Fibroblast of the conjunctiva (primary cell): ENCODE measurements around the gene ZNF628.

Source experiments
- DNase-seq: peaks from one replicate; pipeline ENCODE4 v3.0.0-alpha.2; 2010; ENCODE audit warnings: low read depth

The ZNF628 gene

DNA sequence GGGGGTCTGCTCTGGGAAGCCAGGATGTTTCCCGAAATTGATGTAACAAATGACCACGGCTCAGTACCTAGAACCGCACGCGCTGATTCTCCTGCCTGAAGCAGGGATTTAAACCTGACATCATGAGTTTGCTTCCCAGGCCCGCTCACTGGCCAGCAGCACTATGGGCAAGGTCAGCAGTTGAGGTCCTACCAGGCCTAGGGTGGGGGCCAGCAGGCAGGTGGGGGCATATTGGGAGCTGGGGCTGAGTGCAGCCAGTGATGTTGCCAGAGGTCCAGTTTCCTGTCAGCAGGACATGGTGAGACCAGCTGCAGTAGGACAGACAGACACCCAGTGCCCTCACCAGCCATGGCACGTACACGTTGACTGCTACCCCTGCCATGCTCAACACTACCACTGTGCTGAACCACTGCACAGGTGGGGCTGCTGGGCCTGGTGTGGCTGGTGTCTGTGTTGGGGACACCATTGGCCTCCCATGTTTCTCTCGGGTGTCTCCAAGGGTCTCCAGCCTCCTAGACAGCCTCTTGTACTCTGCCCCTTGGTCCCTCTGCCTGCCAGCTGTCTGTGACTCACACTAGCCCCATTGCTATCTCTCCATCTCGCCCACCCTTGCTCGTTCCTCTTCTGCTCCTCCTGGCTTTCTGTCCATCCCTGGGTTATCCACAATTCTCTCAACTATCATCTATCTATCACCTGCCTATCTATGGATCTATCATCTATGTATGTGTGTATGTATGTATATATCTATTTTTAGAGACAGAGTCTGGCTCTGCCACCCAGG lies 10.8 kb upstream of the ZNF628 start:
- no peak for DNase-seq

DNA sequence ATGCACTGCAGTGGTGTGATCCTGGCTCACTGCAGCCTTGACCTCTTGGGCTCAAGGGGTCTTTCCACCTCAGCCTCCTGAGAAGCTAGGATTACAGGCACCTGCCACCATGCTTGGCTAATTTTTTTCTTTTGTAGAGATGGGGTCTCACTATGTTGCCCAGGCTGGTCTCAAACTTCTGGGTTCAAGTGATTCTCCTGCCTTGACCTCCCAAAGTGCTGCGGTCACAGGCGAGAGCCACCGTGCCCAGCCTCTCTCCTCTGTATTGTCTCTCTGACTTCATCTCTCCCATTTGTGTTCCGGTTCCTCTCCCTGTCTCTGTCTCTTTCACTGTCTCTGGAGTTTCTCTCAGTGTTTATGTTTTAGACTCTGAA lies 10.2 kb upstream of the ZNF628 start:
- DNase-seq = no peak

DNA sequence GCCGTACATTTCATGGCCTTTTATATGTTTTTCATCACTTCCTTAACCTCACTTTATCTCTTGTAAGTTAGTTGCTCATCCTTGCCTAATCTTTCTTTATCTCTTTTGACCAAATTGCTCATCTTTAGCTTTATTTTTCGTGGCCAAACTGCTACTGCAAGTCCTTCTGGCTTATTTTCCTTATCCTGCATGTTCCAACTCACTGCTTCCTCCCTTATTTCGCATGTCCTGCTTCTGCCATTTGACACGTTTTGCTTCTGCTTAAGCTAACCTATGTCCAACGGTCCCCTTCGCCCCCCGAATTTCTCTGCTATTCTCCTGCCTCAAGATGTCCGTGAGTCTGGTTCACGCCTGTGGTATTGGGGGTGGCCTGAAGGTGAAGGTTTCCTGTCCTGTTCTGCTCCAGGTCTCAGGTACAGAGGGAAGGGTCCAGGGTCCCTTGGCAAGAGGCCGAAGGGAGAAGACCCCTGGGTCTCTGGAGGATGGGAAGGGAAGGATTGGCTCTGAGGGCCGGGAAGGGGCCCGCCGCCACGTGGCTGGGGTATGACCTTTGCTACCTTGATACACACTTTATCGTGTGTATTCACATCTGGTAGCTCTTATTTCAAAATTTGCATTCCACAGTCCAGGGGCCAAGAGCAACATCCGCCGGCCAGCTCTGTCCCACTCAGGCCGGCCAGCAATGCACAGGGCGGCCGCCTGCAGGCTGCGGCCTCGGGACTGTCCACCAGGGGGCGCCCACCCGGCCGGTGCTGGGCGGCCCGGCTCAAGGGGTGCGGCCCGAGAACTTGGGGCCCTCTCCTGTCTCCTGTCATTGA lies 9.0 kb upstream of the ZNF628 start:
- DNase-seq = no peak

DNA sequence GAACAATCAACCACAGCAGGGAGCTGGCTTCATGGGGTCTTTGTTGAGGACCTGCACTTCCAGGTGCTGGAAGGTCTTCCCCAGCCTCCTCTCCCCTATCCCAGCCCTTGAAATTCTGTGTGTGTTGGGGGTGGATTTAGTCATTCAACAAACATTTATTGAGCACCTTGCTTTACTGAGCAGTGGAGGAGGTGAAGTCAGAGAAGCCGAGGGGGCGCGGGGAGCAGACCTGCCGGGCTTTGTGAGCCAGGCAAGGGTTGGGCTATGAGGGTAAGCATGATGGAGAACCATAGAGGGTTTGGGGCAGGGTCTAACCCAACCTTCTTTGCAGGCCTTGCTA lies 8.4 kb upstream of the ZNF628 start:
- DNase-seq = no peak

DNA sequence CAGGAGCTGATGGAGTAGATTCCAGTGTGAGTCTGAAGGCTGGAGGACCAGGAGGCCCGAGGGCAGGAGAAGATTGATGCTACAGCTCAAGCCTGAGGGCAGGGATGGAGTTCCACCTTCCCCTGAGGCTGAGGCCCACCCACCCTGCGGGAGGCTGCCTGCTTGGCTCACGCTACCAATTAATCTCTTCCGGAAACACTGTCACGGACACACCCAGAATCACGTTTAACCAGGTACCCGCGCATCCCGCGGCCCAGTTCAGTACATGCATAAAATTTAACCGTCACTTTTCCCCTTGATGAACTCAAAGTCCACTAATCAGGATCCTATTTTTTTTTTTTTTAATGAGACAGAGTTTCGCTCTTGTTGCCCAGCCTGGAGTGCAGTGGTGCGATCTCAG lies 5.2 kb upstream of the ZNF628 start:
- no peak for DNase-seq

DNA sequence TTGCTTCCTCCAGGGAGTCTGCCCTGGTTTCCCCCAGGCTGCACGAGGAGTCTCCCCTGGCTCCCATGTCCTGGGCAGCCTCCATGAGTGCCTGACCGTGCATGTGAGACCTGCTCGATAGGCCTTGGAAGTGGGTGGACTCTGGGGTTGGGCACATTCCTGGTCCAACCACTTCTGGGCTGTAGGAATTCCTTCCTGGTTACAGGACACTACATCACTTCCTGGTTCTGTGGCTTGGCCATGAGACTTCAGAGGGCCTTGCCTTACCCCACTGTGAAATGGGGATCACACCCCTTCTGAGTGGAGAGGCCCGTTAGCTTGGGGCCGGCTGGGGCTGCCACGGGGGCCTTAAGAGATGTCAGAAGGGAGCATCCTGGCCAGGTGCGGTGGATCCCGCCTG lies 4.0 kb upstream of the ZNF628 start:
- no peak for DNase-seq

DNA sequence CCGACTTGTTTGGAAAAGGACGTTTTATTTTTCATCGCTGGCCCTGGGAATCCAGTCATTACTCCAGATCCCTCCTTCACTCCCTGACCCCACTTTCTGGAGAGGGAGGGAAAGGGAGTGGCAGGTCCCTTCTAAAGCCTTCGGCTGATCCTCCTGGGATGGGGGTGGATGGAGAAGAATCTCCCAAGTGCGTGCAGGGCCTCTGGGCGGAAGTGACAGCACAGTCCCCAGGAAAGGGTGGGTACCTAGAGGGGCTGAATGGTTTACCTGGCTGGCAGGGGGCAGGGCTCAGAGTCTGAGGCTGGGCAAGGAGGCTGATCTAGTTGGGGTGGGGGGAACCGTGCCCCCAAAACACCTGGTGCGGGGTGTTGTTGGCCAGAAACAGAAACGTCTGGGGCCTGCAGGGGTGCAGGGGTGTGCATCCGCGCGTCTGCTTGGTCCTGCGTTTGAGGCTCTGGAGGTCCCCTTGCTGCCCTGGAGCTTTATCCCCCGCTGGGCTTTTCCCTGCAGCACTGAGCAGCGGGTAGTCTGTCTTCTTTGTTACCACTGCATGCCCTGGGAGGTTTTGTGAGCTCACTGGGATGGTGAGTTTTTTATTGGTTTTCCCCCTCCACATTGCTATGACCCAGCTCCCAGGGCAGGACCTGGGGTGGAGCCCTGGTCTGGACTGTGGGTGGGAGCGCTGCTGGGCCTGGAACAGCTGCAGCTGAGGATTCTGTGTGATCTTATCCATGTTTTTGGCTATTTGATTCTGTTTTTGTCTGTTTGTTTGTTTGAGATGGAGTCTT lies 3.0 kb upstream of the ZNF628 start:
- DNase-seq = no peak

DNA sequence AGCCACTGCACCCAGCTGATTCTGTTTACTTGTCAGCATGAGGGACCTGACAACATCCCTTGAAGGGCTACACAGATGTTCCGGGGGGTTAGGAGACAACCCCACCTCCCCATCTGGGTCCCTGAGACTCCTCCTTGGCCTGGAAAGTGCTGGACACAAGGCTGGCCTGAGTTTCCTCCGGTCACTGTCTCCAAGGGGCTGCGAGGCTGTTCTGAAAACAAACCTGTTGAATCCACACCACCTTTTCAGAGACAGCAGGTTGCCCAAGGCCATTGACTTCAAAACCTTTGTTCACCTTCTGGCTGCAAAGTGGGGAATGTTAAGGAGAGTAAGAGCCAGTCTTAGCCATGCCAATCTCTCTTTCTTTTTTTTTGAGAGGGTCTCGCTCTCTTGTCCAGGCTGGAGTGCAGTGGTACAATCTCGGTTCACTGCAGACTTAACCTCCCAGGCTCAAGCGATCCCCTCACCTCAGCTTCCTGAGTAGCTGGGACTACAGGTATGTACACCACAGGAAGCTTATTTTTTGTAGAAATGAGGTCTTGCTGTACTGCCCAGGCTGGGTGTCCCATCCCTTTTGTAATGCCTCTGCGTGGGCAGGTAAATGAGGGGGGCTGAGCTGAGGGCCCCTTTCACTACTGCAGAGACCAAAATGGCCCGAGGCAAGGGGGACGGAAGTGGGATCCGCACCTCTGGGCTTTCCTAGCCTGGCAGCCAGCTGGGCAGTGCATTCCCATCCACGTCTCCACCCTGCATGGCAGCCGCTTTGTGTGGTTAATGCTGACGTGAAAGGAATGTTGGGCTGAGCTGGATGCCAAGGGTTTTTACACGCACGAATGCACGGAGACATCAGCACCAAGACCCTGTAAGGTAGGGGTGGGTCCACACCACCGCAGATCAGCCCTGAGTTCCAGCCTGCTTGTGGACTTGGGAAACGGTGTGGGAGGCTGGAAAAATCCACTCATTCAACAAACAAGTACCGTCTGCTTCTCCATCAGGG lies 1.9 kb upstream of the ZNF628 start:
- no peak for DNase-seq

DNA sequence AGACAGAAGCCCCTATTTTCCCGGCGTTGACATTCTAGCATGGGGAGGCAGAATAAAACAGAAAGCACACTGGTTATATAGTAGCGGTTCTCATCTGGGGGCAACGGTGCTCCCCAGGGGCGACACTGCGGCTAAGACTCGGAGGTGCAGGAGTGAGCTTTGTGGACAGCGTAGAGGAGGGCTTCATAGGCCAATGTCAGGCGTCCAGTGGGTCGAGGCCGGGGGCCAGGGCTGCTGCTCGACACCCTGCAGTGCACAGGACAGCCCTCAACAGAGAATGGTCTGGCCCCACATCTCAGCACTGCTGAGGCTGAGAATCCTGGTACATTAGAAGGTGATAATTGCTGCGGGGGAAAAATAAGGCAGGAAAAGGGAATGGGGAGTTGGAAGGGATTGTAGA lies 1.5 kb downstream of the ZNF628 start:
- no peak for DNase-seq

DNA sequence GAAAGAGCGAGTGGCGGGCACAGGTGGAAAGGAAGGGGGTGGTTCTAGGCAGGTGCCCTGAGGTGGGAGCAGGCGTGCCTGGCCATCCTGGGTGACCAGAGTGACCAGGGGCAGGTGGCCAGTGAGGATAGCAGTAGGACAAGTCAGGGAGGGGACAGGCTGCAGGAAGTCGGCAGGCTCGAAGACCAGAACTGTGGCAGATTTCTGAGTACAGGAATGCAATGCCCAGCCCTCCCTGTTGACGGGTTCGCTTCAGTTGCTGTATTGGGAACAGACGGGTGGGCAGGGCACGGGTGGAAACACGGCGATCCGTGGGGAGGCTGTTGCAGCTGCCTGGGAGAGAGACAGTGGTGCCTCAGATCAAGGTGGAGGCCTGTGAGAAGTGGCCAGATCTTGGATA lies 1.9 kb downstream of the ZNF628 start:
- DNase-seq = no peak

DNA sequence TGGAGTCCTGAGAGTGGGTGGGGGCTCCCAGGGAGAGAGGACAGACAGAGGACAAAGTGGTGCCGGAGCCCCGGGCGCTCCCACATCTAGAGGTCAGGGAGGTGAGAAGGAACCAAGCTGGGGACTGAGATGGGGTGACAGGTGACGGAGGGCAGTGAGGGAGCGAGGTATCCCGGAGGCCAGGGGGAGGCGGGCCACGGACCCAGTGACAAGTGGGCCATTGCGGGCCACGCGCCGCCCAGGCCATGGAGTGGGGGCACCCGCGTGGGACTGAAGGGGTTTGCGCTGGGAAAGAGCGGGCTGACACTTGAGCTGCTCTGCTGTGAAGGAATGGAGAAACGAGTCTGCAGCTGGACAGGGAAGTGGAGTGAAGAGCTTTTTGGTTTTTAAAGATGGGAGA lies 2.6 kb downstream of the ZNF628 start:
- DNase-seq = no peak

DNA sequence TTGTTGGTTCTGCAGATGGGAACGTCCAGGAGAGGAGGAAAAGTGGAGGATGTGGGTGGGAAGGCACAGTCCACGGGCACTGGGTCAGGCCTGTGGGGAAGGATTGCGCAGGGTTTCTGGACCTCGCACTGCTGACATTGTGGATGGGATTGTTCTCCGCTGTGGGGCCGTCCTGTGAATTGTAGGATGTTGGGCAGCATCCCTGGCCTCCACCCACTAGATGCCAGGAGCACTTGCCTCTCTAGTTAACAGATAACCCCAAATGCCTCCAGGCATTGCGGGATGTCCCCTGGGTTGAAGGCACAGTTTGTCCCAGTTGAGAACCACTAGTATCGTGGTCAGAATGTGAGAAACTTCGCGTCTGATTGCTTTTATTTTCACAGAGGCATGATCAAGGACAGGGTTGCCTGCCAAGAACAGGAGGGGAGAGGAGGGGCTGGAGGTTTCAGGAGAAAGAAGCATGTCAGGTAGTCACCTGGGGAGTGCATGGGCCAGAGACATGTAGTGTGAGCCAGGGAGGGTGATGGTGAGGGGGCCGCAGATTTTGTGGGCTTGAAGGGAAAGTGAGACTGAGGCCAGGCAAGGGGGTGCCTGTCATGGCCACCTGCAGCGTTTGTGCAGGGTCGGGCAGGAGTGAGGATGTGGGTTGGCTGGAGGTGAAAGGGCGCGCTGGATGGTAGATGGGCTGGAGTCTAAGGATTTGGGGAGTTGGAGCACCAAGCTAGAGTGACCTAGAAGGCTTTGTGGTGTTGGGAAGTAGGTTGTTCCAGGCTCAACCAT lies 3.2 kb downstream of the ZNF628 start:
- no peak for DNase-seq

DNA sequence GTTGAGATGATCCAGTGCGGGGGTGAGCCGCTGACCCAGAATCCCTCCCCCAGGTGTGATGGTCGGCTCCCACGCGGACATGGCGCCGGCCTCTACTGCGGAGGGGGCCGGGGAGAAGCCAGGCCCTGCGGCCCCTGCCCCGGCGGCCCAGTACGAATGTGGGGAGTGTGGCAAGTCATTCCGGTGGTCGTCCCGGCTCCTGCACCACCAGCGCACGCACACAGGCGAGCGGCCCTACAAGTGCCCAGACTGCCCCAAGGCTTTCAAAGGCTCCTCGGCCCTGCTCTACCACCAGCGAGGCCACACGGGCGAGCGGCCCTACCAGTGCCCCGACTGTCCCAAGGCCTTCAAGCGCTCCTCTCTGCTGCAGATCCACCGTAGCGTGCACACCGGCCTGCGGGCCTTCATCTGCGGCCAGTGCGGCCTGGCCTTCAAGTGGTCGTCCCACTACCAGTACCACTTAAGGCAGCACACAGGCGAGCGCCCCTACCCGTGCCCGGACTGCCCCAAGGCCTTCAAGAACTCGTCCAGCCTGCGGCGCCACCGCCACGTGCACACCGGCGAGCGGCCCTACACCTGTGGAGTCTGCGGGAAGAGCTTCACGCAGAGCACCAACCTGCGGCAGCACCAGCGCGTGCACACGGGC lies 4.9 kb downstream of the ZNF628 start:
- DNase-seq = no peak

DNA sequence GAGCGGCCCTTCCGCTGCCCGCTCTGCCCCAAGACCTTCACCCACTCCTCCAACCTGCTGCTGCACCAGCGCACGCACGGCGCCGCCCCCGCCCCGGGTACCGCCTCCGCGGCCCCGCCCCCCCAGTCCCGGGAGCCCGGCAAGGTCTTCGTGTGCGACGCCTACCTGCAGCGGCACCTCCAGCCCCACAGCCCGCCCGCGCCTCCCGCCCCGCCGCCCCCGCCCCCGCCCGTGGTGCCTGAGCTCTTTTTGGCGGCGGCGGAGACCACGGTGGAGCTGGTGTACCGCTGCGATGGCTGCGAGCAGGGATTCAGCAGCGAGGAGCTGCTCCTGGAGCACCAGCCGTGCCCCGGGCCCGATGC lies 5.4 kb downstream of the ZNF628 start:
- DNase-seq = no peak

DNA sequence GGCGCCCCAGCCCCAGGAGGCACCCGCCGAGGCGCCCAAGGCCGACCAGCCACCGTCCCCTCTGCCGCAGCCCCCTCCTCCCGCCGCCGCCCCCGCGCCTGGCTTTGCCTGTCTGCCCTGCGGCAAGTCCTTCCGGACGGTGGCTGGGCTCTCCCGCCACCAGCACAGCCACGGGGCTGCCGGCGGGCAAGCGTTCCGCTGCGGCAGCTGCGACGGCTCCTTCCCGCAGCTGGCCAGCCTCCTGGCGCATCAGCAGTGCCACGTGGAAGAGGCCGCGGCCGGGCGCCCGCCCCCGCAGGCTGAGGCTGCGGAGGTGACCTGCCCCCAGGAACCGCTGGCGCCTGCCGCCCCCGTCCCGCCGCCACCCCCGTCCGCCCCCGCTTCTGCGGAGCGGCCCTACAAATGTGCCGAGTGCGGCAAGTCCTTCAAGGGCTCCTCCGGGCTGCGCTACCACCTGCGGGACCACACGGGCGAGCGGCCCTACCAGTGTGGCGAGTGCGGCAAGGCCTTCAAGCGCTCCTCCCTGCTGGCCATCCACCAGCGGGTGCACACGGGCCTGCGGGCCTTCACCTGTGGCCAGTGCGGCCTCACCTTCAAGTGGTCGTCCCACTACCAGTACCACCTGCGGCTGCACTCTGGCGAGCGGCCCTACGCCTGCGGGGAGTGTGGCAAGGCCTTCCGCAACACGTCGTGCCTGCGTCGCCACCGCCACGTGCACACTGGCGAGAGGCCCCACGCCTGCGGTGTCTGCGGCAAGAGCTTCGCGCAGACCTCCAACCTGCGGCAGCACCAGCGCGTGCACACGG lies 5.9 kb downstream of the ZNF628 start:
- no peak for DNase-seq

DNA sequence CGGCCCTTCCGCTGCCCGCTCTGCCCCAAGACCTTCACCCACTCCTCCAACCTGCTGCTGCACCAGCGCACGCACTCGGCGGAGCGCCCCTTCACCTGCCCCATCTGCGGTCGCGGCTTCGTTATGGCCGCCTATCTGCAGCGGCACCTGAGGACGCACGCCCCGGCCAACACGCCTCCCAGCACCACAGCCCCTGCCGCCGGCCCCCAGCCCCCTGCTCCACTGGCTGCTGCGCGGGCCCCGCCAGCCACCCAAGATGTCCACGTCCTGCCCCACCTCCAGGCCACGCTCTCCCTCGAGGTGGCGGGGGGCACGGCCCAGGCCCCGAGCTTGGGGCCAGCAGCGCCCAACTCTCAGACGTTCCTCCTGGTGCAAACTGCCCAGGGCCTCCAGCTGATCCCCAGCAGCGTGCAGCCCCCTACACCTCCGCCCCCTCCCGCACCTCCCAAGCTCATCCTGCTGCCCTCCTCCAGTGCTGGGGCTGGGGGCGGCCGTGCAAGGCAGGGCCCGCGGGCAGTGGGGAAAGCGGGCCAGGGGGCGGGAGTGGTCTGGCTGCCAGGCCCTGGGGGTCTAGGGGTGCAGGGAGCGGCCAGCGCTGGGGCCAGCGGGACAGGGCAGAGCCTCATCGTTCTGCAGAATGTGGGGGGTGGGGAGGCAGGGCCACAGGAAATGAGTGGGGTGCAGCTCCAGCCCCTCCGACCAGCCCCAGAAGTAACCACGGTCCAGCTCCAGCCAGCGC lies 6.7 kb downstream of the ZNF628 start:
- DNase-seq = no peak

DNA sequence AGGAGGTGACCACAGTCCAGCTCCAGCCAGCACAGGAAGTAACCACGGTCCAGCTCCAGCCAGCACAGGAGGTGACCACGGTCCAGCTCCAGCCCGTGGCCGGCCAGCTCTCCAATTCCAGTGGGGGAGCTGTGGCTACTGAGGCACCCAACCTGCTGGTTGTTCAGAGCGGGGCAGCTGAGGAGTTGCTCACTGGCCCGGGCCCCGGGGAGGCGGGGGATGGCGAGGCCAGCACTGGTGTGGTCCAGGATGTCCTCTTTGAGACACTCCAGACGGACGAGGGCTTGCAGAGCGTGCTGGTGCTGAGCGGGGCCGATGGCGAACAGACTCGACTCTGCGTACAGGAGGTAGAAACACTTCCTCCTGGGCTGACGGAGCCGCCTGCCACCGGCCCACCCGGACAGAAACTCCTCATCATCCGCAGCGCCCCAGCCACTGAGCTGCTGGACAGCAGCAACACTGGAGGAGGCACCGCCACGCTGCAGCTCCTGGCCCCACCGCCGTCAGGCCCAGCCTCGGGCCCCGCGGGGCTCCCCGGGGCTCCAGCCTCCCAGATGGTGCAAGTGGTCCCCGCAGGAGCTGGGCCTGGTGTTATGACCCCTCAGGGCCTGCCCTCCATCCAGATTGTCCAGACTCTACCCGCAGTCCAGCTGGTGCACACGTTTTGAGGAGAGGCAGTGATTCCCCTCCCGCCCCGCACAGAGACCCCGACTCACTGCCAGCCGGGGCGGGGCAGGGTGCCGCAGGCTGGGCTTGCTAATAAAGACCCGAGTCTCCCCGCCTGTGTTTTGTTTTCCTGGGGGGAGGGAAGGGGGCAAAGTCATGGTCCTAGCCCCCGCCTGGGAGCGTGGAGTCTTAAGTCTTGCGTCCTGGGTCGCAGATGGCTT lies 7.5 kb downstream of the ZNF628 start:
- DNase-seq = no peak
